Activated CD4-positive, alpha-beta T cell treated with anti-CD3 and anti-CD28 coated beads, Interleukin-2, amount 50 U/mL, for 16 hours (primary cell): ENCODE data around the gene RAD1.

ENCODE experiments used
- DNase-seq: peaks from one replicate; pipeline ENCODE4 v3.0.0-alpha.2; 2020

Gene RAD1

GRCh38 chr5:34915856-34916192 is 520 bp upstream of the RAD1 start:
- no peak for DNase-seq

- peak; percentile 38 for DNase-seq
Observed at GRCh38 chr5:34914671-34915138, 599 bp downstream of the RAD1 start.

GRCh38 chr5:34913072-34913471 is 2.2 kb downstream of the RAD1 start:
- no peak for DNase-seq

DNA sequence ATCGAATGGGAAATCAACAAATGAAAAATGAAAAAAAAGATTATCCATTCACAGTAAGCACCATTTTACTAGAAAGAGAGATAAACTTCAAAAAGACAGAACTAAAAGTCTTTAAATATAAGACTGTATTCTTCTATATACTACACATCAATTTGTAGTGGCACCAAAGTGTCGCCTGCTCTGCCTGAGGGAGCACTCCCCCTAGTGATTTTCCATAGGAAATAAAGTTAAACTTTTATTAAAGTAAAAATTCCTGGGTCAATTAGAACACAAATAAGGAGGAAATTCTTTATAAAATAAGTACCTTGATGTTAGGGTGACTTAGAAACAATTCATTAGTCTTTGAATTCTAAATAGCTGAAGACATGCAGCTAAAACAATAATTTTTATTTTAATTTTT is 9.7 kb downstream of the RAD1 start:
- DNase-seq = no peak

- DNase-seq = no peak
Observed at GRCh38 chr5:34903260-34903659, 12.0 kb downstream of the RAD1 start.

DNA sequence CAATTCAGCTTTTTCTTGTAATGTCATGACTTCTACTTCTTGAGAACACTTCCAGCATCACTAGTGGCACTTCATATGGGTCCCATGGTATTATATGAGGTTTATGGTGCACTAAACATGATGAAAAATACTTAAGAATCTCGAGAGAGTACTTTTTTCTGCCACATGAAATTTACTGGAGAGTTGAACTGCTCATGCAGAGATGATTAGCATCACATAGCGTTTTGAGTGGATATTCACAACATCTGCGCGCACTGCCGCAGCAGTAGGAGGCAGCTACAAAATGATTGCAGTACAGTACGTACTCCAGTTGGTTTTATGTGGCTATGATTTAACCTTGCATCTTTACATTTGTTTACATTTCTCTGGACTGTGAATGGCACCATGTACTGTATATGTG is 14.7 kb downstream of the RAD1 start:
- no peak for DNase-seq

DNA sequence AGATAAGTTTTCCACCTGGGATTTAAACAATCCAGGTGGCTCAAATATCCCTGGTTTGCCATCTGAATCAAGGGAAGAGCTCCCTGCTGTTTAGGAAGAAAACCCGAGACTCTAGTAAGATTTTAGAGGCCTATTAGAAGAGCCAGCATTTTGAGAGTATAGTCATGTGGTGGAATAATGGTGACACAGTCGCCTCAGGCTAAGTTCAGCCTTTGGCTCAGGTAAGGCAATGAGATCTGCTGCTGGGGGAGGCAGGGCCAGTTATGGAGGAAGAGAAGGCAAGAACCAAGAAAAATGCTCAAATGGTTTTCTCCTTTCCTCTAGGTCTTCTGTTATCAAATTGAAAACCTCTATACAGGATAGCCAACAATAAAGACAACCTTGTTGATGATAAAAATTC is 16.2 kb downstream of the RAD1 start:
- no peak for DNase-seq

- DNase-seq = peak; percentile 62
Observed at GRCh38 chr5:34898258-34898895, 16.9 kb downstream of the RAD1 start.

DNA sequence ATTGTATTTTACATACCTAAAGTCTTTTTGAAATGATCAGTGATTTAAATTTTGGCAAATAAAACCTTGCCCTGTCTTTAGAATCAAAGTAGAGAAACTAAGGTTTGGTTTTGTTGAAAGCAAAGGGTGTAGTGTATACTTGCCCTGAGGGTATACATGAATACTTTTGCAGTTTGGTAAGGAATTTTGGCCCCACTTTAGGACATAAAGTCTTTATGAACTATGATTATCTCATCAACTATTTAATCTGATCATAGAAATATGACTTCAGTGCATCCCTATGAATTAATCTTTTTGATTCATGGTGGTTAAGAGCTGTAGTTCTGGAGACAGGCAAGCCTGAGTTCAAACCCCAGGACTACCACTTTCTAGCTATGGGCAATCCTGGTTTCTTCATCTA is 17.7 kb downstream of the RAD1 start:
- DNase-seq = no peak

DNA sequence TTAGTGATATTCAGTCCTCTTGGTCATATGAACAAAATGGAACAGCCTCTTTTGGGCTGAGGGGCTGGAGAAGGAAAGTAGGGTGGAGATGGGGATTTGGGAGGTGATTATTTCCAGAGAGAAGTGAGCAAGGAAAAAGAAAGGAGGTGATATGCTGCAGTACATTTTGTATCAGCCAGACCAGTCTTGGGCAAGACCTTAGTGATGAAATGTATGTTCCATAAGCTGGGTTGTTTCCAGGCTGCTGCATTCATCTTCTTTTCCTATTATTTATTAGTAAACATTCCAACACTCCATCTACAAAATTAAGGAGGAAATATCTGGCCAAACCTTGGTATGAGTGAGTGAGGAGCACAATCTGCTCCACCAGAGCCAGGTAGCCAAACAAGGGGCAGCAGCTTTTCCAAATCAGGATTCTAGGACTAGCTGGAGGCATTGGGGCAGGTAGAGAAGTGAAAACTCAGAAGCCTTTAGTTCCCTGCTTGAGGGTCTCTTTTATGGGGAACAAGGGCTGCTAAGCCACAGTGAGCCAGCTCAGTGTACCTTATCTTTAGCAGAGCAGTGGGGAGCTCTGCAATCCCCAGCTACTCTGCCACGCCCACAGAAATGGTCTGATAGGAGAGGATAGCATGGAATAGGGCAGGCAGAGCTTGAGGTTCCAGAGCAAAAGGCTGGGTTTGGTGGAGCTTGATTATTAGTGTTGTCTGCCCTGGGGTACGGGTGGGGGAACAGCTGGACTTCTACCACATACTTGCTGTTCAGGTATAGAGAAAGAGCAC is 19.5 kb downstream of the RAD1 start:
- no peak for DNase-seq

DNA sequence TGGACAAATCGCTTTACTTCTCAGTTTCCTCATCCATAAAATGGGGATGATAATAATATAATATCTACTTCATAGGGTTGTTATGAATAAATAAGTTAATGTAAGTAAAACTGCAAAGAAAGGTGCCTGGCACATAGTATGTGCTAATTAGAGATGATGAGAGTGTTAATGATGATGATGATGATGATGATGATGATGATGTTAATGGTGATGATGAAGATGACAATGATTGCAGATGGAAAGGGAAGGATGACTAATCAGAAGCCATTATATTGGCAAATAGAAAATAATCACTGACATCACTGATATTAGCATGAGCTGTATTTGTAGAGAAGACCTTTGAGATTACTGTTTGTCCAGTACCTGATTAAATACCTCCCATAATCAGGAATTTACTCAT is 20.6 kb downstream of the RAD1 start:
- DNase-seq = no peak

GRCh38 chr5:34892414-34892813 is 22.9 kb downstream of the RAD1 start:
- DNase-seq = no peak

- DNase-seq = no peak
Observed at GRCh38 chr5:34891981-34892380, 23.3 kb downstream of the RAD1 start.

- no peak for DNase-seq
Observed at GRCh38 chr5:34889394-34889793, 25.9 kb downstream of the RAD1 start.

- DNase-seq = no peak
Observed at GRCh38 chr5:34886392-34887119, 28.7 kb downstream of the RAD1 start.

- DNase-seq = no peak
Observed at GRCh38 chr5:34881246-34881645, 34.1 kb downstream of the RAD1 start.

- DNase-seq = no peak
Observed at GRCh38 chr5:34876275-34876674, 39.0 kb downstream of the RAD1 start.

DNA sequence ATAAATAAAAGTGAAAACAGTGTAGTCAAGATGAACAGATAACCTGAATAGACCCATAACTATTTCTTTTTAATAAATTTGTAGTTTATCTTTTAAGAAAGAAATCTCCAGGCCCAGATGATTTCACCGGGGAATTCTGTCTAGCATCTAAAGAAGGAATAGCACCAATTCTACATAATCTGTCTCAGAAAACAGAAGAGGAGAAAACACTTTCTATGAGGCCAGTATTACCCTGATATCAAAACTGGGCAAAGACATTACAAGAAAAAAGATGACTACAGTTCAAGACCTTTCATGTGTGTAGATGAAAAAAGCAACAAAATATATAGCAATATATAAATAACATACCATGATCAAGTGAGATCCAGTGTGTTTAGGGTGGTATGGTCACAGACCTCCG is 44.9 kb downstream of the RAD1 start:
- no peak for DNase-seq

DNA sequence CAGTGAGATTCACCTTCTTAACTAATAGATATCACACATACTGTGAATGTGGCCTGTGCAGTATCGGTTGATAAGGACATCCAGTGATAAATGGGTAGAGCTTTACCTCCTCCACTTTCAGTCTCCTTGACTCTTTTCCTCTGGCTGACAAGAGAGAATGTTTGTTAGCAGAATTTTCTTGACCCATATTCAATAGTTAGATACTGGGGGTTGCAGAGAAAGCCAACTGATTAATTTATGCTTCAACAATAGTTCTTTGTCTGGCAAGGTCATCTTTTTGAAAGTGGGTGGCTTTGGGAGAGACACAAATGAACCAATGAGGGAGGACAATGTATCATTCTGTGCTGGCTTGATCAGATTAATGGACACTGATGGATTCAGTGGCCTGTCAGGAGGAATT is 46.0 kb downstream of the RAD1 start:
- no peak for DNase-seq

- no peak for DNase-seq
Observed at GRCh38 chr5:34868791-34869190, 46.5 kb downstream of the RAD1 start.

- DNase-seq = no peak
Observed at GRCh38 chr5:34867660-34868059, 47.6 kb downstream of the RAD1 start.

DNA sequence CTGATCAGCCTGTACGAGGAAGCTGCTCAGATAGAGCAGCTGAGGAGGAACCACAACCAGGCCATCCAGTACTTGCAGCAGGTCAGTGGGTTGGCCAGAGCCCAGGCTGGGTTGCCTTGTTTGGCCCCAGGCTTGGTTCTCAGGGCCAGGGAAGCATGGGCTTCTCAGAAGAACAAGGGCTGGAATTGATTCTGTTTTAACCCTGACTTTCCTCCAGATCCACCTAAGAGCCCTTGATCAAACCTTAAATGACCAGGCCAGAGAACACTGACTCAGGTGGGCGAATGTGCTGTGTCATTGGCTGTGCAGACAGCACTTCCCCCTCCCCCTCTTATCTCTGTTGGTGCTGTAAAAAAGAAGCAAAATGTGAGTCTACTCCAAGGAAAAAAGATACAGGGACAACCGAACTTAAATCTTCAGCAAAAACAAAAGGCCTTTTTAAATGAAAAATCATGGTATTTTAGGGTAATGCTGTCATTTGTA is 48.3 kb downstream of the RAD1 start:
- DNase-seq = no peak

DNA sequence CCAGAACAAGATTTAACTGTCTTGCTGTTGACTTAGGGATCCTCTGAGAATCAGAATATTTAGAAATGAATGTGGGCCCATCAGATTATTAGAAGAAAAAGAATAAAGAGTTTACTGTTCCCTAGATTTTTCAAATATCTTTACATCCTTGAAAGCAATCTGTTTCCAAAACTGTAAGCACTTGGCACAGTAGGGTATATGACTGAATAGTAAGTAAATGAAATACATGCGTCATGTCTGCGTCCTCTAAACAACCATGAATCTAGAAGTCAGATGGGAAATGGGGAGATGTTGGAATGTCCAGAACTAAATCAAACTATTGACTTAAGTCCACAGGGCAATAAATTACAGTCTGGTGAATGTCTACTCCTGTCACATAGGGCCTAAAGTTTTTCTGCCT is 50.2 kb downstream of the RAD1 start:
- no peak for DNase-seq

- no peak for DNase-seq
Observed at GRCh38 chr5:34863946-34864345, 51.4 kb downstream of the RAD1 start.
